ENCODE results near the gene GINS2. TPM values are rescaled to one million over a fixed set of nuclear protein-coding genes. Genes with fewer than 3 reads are reported as not detected.

The GINS2 gene
- total RNA-seq, 1 experiment from 2014 or later: 12.0 TPM

DNA sequence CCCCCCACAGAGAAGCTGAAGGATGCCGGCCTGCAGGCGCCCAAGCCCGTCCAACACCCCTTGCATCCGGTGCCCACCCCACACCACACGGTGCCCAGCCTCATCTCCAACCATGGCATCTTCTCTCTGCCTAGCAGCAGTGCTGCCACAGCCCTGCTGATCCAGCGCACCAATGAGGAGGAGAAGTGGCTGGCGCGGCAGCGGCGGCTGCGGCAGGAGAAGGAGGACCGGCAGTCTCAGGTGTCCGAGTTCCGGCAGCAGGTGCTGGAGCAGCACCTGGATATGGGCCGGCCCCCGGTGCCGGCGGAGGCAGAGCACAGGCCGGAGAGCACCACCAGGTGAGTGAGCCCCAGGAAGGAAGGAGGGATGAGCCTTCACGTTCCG, 31.5 kb downstream of the GINS2 start:
- intact Hi-C loops (cut with micrococcal nuclease; ENCODE audit: unreplicated experiment): no loop called here
- H3K27ac ChIP-seq (ENCODE audit: low read length): no peak overlapping the region
- peaks cover 8% of the 10 kb centered on the region for H3K36me3 ChIP-seq (ENCODE audit: control insufficient read depth, insufficient read depth, low read length)
- ATAC-seq (no peak), DNase-seq (ENCODE audit: low read depth, low spot score) (no peak)
- in situ Hi-C loops (cut with HindIII; ENCODE audit: low pct_unique_long_range_greater_than_20kb, low sequenced_read_pairs): no loop called here
- TF ChIP-seq, protein P1, sequence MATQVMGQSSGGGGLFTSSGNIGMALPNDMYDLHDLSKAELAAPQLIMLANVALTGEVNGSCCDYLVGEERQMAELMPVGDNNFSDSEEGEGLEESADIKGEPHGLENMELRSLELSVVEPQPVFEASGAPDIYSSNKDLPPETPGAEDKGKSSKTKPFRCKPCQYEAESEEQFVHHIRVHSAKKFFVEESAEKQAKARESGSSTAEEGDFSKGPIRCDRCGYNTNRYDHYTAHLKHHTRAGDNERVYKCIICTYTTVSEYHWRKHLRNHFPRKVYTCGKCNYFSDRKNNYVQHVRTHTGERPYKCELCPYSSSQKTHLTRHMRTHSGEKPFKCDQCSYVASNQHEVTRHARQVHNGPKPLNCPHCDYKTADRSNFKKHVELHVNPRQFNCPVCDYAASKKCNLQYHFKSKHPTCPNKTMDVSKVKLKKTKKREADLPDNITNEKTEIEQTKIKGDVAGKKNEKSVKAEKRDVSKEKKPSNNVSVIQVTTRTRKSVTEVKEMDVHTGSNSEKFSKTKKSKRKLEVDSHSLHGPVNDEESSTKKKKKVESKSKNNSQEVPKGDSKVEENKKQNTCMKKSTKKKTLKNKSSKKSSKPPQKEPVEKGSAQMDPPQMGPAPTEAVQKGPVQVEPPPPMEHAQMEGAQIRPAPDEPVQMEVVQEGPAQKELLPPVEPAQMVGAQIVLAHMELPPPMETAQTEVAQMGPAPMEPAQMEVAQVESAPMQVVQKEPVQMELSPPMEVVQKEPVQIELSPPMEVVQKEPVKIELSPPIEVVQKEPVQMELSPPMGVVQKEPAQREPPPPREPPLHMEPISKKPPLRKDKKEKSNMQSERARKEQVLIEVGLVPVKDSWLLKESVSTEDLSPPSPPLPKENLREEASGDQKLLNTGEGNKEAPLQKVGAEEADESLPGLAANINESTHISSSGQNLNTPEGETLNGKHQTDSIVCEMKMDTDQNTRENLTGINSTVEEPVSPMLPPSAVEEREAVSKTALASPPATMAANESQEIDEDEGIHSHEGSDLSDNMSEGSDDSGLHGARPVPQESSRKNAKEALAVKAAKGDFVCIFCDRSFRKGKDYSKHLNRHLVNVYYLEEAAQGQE (IDR thresholded peaks at IDR 0.05; ENCODE audit: insufficient read depth in 1 of 2, low read depth in 2 of 2, low read length in 1 of 2): no peak
- TF ChIP-seq TCF7L2 (IDR thresholded peaks at IDR 0.05; ENCODE audit: low read depth, low read length): no peak
- no peak for TF ChIP-seq POLR2AphosphoS5 (IDR thresholded peaks at IDR 0.05; ENCODE audit: low read depth, low read length)
- TF ChIP-seq SIN3A (IDR thresholded peaks at IDR 0.05; ENCODE audit: borderline replicate concordance, insufficient read depth, low read depth, low read length): no peak
- TF ChIP-seq, protein P2, sequence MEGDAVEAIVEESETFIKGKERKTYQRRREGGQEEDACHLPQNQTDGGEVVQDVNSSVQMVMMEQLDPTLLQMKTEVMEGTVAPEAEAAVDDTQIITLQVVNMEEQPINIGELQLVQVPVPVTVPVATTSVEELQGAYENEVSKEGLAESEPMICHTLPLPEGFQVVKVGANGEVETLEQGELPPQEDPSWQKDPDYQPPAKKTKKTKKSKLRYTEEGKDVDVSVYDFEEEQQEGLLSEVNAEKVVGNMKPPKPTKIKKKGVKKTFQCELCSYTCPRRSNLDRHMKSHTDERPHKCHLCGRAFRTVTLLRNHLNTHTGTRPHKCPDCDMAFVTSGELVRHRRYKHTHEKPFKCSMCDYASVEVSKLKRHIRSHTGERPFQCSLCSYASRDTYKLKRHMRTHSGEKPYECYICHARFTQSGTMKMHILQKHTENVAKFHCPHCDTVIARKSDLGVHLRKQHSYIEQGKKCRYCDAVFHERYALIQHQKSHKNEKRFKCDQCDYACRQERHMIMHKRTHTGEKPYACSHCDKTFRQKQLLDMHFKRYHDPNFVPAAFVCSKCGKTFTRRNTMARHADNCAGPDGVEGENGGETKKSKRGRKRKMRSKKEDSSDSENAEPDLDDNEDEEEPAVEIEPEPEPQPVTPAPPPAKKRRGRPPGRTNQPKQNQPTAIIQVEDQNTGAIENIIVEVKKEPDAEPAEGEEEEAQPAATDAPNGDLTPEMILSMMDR (IDR thresholded peaks at IDR 0.05): no peak
- ChIA-PET CTCF (no interaction called here), POLR2A (no interaction called here)
- no peaks in the 10 kb centered on the region for H3K9me3 ChIP-seq (ENCODE audit: control insufficient read depth, insufficient read depth, low read depth, low read length)
- H3K4me1 ChIP-seq (ENCODE audit: control insufficient read depth, insufficient read depth, low read length): peaks cover 15% of the 10 kb centered on the region
- no peaks in the 10 kb centered on the region for H3K27me3 ChIP-seq (ENCODE audit: control insufficient read depth, insufficient read depth, low read length)
- BruUV-seq (replicated peaks): no TSS peak
- no peak overlapping the region for H3K4me3 ChIP-seq (ENCODE audit: low read depth in 2 of 2, low read length in 2 of 2)

DNA sequence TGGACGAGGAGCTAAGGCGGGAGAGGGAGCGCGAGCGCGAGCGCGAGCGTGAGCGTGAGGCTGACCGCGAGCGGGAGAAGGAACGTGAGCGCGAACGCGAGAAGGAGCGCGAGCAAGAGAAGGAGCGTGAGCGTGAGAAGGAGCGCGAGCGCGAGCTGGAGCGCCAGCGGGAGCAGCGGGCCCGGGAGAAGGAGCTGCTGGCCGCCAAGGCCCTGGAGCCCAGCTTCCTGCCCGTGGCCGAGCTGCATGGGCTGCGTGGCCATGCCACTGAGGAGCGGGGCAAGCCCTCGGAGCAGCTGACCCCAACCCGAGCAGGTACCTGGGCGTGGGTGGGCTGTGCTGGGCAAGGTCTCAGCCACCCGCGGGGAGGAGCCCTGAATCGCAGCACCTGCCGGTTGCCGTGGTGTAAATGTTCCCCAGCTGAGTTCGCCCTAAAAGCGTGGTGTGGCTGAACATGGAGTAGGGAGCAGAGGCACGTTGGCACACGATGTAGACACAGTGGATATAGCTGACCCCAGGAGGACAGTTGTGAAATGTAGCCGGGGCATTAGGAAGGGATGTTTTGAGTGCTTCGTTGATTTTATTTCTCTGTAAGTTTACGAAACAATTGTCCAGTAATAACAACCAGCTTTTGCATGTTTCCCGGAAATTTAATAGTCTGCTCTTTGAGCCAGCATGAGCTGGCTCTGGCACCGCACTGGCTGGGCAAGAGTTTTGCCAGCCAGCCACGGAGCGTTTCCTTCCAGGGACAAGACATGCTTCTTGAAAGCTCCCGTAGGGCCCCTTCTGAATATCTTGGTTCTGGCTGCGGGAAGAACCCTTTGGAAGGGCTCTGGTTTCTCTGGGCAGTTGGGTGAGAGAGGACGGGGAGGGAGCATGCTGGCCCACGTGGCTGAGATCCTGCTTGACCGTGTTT, 32.1 kb downstream of the GINS2 start:
- CTCF ChIA-PET: no interaction called here
- H3K4me1 ChIP-seq (ENCODE audit: control insufficient read depth, insufficient read depth, low read length): peaks cover 22% of the 10 kb centered on the region
- H3K9me3 ChIP-seq (ENCODE audit: control insufficient read depth, insufficient read depth, low read depth, low read length): no peaks in the 10 kb centered on the region
- BruUV-seq (replicated peaks): no TSS peak
- ATAC-seq: no peak
- peaks cover 8% of the 10 kb centered on the region for H3K36me3 ChIP-seq (ENCODE audit: control insufficient read depth, insufficient read depth, low read length)
- H3K4me3 ChIP-seq (ENCODE audit: low read depth in 2 of 2, low read length in 2 of 2): no peak overlapping the region
- no peaks in the 10 kb centered on the region for H3K27me3 ChIP-seq (ENCODE audit: control insufficient read depth, insufficient read depth, low read length)
- H3K27ac ChIP-seq (ENCODE audit: low read length): no peak overlapping the region
- DNase-seq (ENCODE audit: low read depth, low spot score): no peak
- POLR2A ChIA-PET: no interaction called here
- in situ Hi-C loops (cut with HindIII; ENCODE audit: low pct_unique_long_range_greater_than_20kb, low sequenced_read_pairs) (no loop called here), intact Hi-C loops (cut with micrococcal nuclease; ENCODE audit: unreplicated experiment) (no loop called here)
- TF ChIP-seq, protein P2 (IDR thresholded peaks at IDR 0.05): no peak
- TF ChIP-seq SIN3A (IDR thresholded peaks at IDR 0.05; ENCODE audit: borderline replicate concordance, insufficient read depth, low read depth, low read length) (no peak), TCF7L2 (IDR thresholded peaks at IDR 0.05; ENCODE audit: low read depth, low read length) (no peak), POLR2AphosphoS5 (IDR thresholded peaks at IDR 0.05; ENCODE audit: low read depth, low read length) (no peak)
- TF ChIP-seq, protein P1 (IDR thresholded peaks at IDR 0.05; ENCODE audit: insufficient read depth in 1 of 2, low read depth in 2 of 2, low read length in 1 of 2): no peak
